Pancreas (tissue), 10 donors: Measurements from ENCODE around the gene FBXL17. TPM values are rescaled to one million over a fixed set of nuclear protein-coding genes. Genes with fewer than 3 reads are reported as not detected.

Experiments used
- ATAC-seq, 4 donors: fragments of 200-7000 bp; cut with Tn5 transposase; one replicate each; pipeline versions ENCODE4 v1.8.0 to v1.9.1; 2020; ENCODE audit warnings: mild to moderate bottlenecking in 4 of 4, moderate library complexity in 4 of 4
- DNase-seq, 6 donors: peaks; one replicate each; pipeline ENCODE4 v3.0.0-alpha.2; 2020
- FAIRE-seq: peaks from 2 replicates; lab custom pipeline; 2012; peaks lifted over from hg19 to GRCh38; lab: Jason Lieb, UNC
- H3K27ac ChIP-seq, 4 donors: fragments of 200-600 bp; sonication (generic); 1 replicate in 3 of 4; 2 replicates in 1 of 4; pipeline versions ENCODE4 v1.5.0 to v1.8.0; 2020
- H3K27me3 ChIP-seq, 4 donors: fragments of 200-600 bp; one replicate each; pipeline ENCODE4 v1.8.0; 2021
- H3K36me3 ChIP-seq, 3 donors: fragments of 200-600 bp; sonication (generic) in 1 of 3; one replicate each; pipeline versions ENCODE4 v1.5.0 to v1.8.0; 2020 to 2021
- H3K4me1 ChIP-seq, 3 donors: fragments of 200-600 bp; one replicate each; pipeline ENCODE4 v1.8.0; 2021
- H3K4me3 ChIP-seq, 4 donors: fragments of 200-600 bp; sonication (generic) in 2 of 4; one replicate each; pipeline versions ENCODE4 v1.5.0 to v1.8.0; 2020 to 2021
- H3K9me3 ChIP-seq, 4 donors: fragments of 200-600 bp; one replicate each; pipeline ENCODE4 v1.8.0; 2021
- CTCF ChIP-seq, 4 donors: fragments of 200-600 bp; sonication (generic) in 3 of 4; IDR thresholded peaks; one replicate each; pipeline versions ENCODE4 v1.5.0 to v1.8.0; 2021; ENCODE audit warnings: antibody characterized with exemption in 4 of 4
- WGBS, 2 donors: extraction: QIAGEN DNeasy Blood & Tissue Kit; methylation state at CpG; one replicate each; pipeline ENCODE4 v1.1.7; 2013; 5-methylcytosine and 5-hydroxymethylcytosine counted together
- intact Hi-C, 3 donors: fragments of 100-400 bp; cut with DNase I; formaldehyde crosslinking; loops; one replicate each; pipeline versions ENCODE4 v1.11.1 to v1.14.2; 2022
- polyA plus RNA-seq, 2 donors: library from polyadenylated mRNA; stranded (reverse); fragments of 200-250 nt; gene quantifications; one replicate each; pipeline ENCODE4 v1.2.3, GENCODE V29; 2013
- total RNA-seq, 6 donors: library from RNA; stranded (reverse); fragmentation: NEBNext Ultra II Directional in 4 of 6; extraction: Animal tissue kit (Norgen Biotek cat#: 25700) in 4 of 6; gene quantifications; one replicate each; pipeline versions ENCODE4 v1.2.1 to v1.2.4, GENCODE V29; 2021 to 2023
- donor health status: healthy with polysubstance abuse.
- donor health status: DM: no; HTN: no; CAD: no; lungs with moderate emphysema.
- donor health status: DM: no; HTN: no; CAD: no.
- donor health status: control.
- donor health status: control.
- donor health status: Bipolar disorder and iron deficiency.
- donor health status: DM: yes; HTN: yes; CAD: no.
- donor health status: DM: no; HTN: no; CAD: no.
- donor health status: DM: no; HTN: no; CAD: no.
- donor health status: DM: yes; HTN: yes; CAD: no.

FBXL17 gene
- total and polyA plus RNA-seq, 8 donors: 4.2 to 11.1 (median 7.3) TPM

GRCh38 chr5:108214857-108215256, 167.0 kb downstream of the FBXL17 start:
- FAIRE-seq (no peak), ATAC-seq (no peak), DNase-seq (no peak)
- no peaks in the 10 kb centered on the region for H3K36me3 ChIP-seq
- no peaks in the 10 kb centered on the region for H3K4me1 ChIP-seq
- no peak overlapping the region for H3K4me3 ChIP-seq
- no peaks in the 10 kb centered on the region for H3K9me3 ChIP-seq
- intact Hi-C loops: no loop called here
- TF ChIP-seq CTCF (IDR thresholded peaks at IDR 0.05): no peak
- no peak overlapping the region for H3K27ac ChIP-seq
- no peaks in the 10 kb centered on the region for H3K27me3 ChIP-seq

- ATAC-seq (no peak), FAIRE-seq (no peak), DNase-seq (no peak)
- Histone ChIP-seq H3K9me3 (no peaks in the 10 kb centered on the region), H3K4me1 (no peaks in the 10 kb centered on the region), H3K27ac (no peak overlapping the region), H3K4me3 (no peak overlapping the region), H3K36me3 (no peaks in the 10 kb centered on the region), H3K27me3 (no peaks in the 10 kb centered on the region)
- intact Hi-C loops: no loop called here
- WGBS, 2 donors: 87 to 89% methylated on average over 3 of the region's 3 CpGs
- TF ChIP-seq CTCF (IDR thresholded peaks at IDR 0.05): no peak
These were observed 169.0 kb downstream of the FBXL17 start for GRCh38 chr5:108212775-108213346.

- 91 to 95% methylated on average over 2 of the region's 2 CpGs for WGBS, 2 donors
- DNase-seq: no peak
- H3K27me3 ChIP-seq: no peaks in the 10 kb centered on the region
- intact Hi-C loops: no loop called here
- H3K36me3 ChIP-seq: no peaks in the 10 kb centered on the region
- H3K27ac ChIP-seq: no peak overlapping the region
- H3K4me3 ChIP-seq: no peak overlapping the region
- FAIRE-seq: no peak
- TF ChIP-seq CTCF (IDR thresholded peaks at IDR 0.05): no peak
- no peaks in the 10 kb centered on the region for H3K4me1 ChIP-seq
- no peak for ATAC-seq
- no peaks in the 10 kb centered on the region for H3K9me3 ChIP-seq
These were observed 175.2 kb downstream of the FBXL17 start for GRCh38 chr5:108206707-108207106.

- no peak for ATAC-seq
- Histone ChIP-seq H3K27ac (no peak overlapping the region), H3K4me3 (no peak overlapping the region), H3K4me1 (no peaks in the 10 kb centered on the region), H3K36me3 (no peaks in the 10 kb centered on the region), H3K27me3 (no peaks in the 10 kb centered on the region), H3K9me3 (no peaks in the 10 kb centered on the region)
- DNase-seq: no peak
- peak; percentile 20 for FAIRE-seq
- intact Hi-C loops: no loop called here
- TF ChIP-seq CTCF (IDR thresholded peaks at IDR 0.05): no peak
These were observed 180.2 kb downstream of the FBXL17 start for GRCh38 chr5:108201721-108202120.

GRCh38 chr5:108196276-108196675, 185.6 kb downstream of the FBXL17 start:
- H3K36me3 ChIP-seq: no peaks in the 10 kb centered on the region
- ATAC-seq (no peak), DNase-seq (no peak), FAIRE-seq (no peak)
- H3K27me3 ChIP-seq: no peaks in the 10 kb centered on the region
- TF ChIP-seq CTCF (IDR thresholded peaks at IDR 0.05): no peak
- H3K27ac ChIP-seq: no peak overlapping the region
- intact Hi-C loops: no loop called here
- H3K9me3 ChIP-seq: no peaks in the 10 kb centered on the region
- H3K4me1 ChIP-seq: no peaks in the 10 kb centered on the region
- no peak overlapping the region for H3K4me3 ChIP-seq
